Right lobe of liver (tissue), 6 donors: Measurements from ENCODE around the gene RGS9. TPM values are rescaled to one million over a fixed set of nuclear protein-coding genes. Genes with fewer than 3 reads are reported as not detected.

Source experiments
- ATAC-seq, 4 donors: fragments of 200-7000 bp; cut with Tn5 transposase; one replicate each; pipeline ENCODE4 v1.9.1; 2020; ENCODE audit warnings: mild to moderate bottlenecking in 4 of 4, moderate library complexity in 4 of 4
- DNase-seq, 3 donors: peaks; one replicate each; pipeline ENCODE4 v3.0.0-alpha.2; 2020
- H3K27ac ChIP-seq, 3 donors: fragments of 200-600 bp; one replicate each; pipeline ENCODE4 v1.8.0; 2022
- H3K27me3 ChIP-seq, 2 donors: fragments of 200-600 bp; one replicate each; pipeline ENCODE4 v1.8.0; 2022
- H3K36me3 ChIP-seq, 4 donors: fragments of 200-600 bp; sonication (generic) in 1 of 4; one replicate each; pipeline versions ENCODE4 v1.5.1 to v1.8.0; 2017 to 2022; ENCODE audit warnings: control low read depth in 1 of 4
- H3K4me1 ChIP-seq, 4 donors: fragments of 200-600 bp; sonication (generic) in 1 of 4; one replicate each; pipeline versions ENCODE4 v1.5.1 to v1.8.0; 2017 to 2022; ENCODE audit warnings: control low read depth in 1 of 4
- H3K4me3 ChIP-seq, 3 donors: fragments of 200-600 bp; one replicate each; pipeline ENCODE4 v1.8.0; 2022
- H3K9me3 ChIP-seq, 4 donors: fragments of 200-600 bp; sonication (generic) in 1 of 4; one replicate each; pipeline versions ENCODE4 v1.5.1 to v1.8.0; 2017 to 2022; ENCODE audit warnings: control low read depth in 1 of 4
- POLR2A ChIP-seq: fragments of 450-650 bp; IDR thresholded peaks from one replicate; pipeline ENCODE4 v1.6.1; 2017; ENCODE audit warnings: antibody characterized with exemption, mild to moderate bottlenecking
- WGBS: methylation state at CpG from one replicate; pipeline ENCODE4 v1.1.6; 2018; ENCODE audit warnings: low coverage, low lambda C conversion rate; ENCODE audit not compliant: insufficient coverage; ENCODE audit errors: missing lambda C conversion rate; 5-methylcytosine and 5-hydroxymethylcytosine counted together
- intact Hi-C, 2 donors: fragments of 100-400 bp; cut with DNase I; formaldehyde crosslinking; loops; one replicate each; pipeline versions ENCODE4 v1.11.2 to v1.14.1; 2022
- total RNA-seq, 6 experiments: library from RNA; depleted of rRNA in 2 of 6; stranded (reverse); fragments of >200 nt in 2 of 6; fragmentation: NEBNext Ultra II Directional in 3 of 6; extraction: Animal tissue kit (Norgen Biotek cat#: 25700) in 3 of 6; gene quantifications; one replicate each; pipeline versions ENCODE4 v1.1.0 to v1.2.4, GENCODE V29; 2016 to 2023
- TF ChIP-seq, protein P1 (sequence below), 4 donors: fragments of 200-600 bp in 3 of 4; fragments of 450-650 bp in 1 of 4; IDR thresholded peaks; one replicate each; pipeline versions ENCODE4 v1.5.1 to v1.8.0; 2016 to 2022; ENCODE audit warnings: antibody characterized with exemption in 4 of 4, mild to moderate bottlenecking in 2 of 4
- donor health status: DM: no; HTN: yes; CAD: no.
- donor health status: DM: no; HTN: no; CAD: no.
- donor health status: DM: no; HTN: no; CAD: no.
- donor health status: DM: no; HTN: yes; CAD: no.
- donor health status: DM: no; HTN: yes; CAD: no.

RGS9 gene
- total RNA-seq, 6 experiments from 2014 or later, result 1.9 to 12.8 (median 5.7) TPM

DNA sequence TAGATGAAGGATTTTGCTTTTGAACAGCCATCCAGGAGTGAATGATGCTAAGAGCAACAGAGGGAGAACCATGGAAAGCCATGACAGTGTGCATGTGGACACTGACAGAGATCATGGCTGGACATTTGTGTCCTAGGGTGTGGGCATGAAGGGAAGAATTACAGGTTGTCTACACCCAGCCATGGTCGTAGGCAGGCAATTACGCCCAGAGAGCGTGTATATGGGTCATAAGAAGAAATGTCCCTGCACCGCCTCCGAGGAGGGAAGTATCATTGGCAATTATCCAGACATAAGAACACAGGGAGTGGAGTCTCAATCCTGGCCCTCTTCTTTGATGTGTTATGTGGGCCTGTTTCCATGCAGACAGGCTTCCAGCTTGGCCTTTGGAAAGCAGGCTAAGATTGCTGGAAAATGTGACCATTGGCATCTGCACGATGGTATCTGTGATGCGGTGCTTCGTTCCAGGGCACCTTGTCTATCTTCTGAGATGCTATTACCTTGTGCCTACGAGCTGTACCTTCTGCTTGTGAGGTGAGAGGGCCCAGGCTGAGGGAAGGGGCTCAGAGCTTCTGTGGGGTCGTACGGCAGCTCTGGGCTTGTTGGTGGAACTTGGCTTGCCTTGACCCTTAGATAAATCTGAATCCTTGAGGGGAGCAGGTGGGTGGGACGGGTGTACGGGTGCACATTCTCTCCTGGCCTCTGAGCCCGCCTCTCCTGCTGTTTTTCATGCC, 19.8 kb downstream of the RGS9 start:
- 87% methylated on average over 11 of the region's 14 CpGs for WGBS
- no peaks in the 10 kb centered on the region for H3K27me3 ChIP-seq
- no peaks in the 10 kb centered on the region for H3K9me3 ChIP-seq
- H3K27ac ChIP-seq, result no peak overlapping the region
- ATAC-seq, result no peak
- no peak for TF ChIP-seq POLR2A
- TF ChIP-seq, protein P1, sequence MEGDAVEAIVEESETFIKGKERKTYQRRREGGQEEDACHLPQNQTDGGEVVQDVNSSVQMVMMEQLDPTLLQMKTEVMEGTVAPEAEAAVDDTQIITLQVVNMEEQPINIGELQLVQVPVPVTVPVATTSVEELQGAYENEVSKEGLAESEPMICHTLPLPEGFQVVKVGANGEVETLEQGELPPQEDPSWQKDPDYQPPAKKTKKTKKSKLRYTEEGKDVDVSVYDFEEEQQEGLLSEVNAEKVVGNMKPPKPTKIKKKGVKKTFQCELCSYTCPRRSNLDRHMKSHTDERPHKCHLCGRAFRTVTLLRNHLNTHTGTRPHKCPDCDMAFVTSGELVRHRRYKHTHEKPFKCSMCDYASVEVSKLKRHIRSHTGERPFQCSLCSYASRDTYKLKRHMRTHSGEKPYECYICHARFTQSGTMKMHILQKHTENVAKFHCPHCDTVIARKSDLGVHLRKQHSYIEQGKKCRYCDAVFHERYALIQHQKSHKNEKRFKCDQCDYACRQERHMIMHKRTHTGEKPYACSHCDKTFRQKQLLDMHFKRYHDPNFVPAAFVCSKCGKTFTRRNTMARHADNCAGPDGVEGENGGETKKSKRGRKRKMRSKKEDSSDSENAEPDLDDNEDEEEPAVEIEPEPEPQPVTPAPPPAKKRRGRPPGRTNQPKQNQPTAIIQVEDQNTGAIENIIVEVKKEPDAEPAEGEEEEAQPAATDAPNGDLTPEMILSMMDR (IDR thresholded peaks at IDR 0.05), result no peak
- no peaks in the 10 kb centered on the region for H3K36me3 ChIP-seq
- no peaks in the 10 kb centered on the region for H3K4me1 ChIP-seq
- no peak for DNase-seq
- H3K4me3 ChIP-seq, result no peak overlapping the region
- intact Hi-C loops, result no loop called here

DNA sequence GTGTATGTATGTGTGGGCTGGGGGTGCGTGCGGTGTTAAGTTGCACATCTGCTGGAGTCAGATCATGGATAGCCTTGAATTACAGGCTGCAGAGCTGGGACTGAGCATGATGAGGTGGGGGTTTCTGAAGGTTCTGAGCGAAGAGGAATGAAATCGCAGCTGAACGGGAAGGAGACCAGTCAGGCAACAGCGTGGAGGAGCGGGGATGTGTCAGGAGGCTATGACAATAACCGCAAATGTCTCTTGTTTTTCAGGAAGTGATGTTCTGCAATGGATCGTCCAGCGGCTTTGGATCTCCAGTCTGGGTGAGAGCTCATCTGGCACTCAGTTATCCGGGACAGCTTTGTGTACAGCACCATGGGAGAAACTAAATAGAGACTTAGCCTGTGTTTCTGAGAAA, 20.9 kb downstream of the RGS9 start:
- no peaks in the 10 kb centered on the region for H3K36me3 ChIP-seq
- no peak overlapping the region for H3K27ac ChIP-seq
- no peaks in the 10 kb centered on the region for H3K27me3 ChIP-seq
- 86% methylated on average over 10 of the region's 11 CpGs for WGBS
- TF ChIP-seq, protein P1 (IDR thresholded peaks at IDR 0.05), result no peak
- no peak for TF ChIP-seq POLR2A
- H3K4me1 ChIP-seq, result no peaks in the 10 kb centered on the region
- intact Hi-C loops, result no loop called here
- H3K4me3 ChIP-seq, result no peak overlapping the region
- no peaks in the 10 kb centered on the region for H3K9me3 ChIP-seq
- ATAC-seq, result no peak
- DNase-seq, result no peak

DNA sequence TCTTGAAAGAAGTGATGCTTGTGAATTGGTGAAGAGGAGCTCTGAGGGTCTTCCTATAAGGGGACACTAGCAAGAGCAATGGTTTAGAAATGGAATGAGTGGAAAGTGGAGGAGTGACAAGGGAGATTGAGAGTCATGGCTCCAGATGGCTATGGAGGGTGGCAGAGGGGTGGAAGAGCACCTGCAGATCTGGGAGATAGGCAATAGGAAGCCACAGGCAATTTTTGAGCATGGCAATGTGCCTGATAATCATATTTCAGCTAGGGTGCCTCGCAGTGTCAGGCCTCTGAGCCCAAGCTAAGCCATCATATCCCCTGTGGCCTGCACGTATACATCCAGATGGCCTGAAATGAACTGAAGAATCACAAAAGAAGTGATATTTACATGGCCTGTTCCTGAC, 21.5 kb downstream of the RGS9 start:
- no peak for TF ChIP-seq POLR2A
- TF ChIP-seq, protein P1 (IDR thresholded peaks at IDR 0.05), result no peak
- H3K36me3 ChIP-seq, result no peaks in the 10 kb centered on the region
- ATAC-seq, result no peak
- no peaks in the 10 kb centered on the region for H3K9me3 ChIP-seq
- DNase-seq, result no peak
- intact Hi-C loops, result no loop called here
- no peaks in the 10 kb centered on the region for H3K4me1 ChIP-seq
- H3K27ac ChIP-seq, result no peak overlapping the region
- 60% methylated on average over 1 of the region's 2 CpGs for WGBS
- no peak overlapping the region for H3K4me3 ChIP-seq
- no peaks in the 10 kb centered on the region for H3K27me3 ChIP-seq

DNA sequence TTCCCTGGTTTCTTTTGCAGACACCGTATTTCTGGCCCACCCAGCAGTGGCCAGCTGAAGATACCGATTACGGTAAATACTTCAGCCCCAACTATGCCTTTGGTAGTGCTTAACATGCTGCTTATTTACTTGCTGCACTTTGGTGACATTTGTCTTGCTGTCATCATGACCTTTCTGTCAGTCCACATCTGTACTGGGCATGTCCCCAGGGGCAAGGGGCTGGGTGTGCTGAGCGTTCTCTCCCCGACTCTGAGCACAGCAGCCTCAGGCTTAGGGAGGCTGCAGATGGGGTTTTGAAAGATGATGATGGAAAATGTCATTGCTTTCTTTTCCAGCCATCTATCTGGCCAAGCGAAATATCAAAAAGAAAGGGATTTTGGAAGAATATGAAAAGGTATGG, 23.3 kb downstream of the RGS9 start:
- no peak overlapping the region for H3K4me3 ChIP-seq
- no peaks in the 10 kb centered on the region for H3K27me3 ChIP-seq
- H3K4me1 ChIP-seq, result no peaks in the 10 kb centered on the region
- no peak for TF ChIP-seq POLR2A
- TF ChIP-seq, protein P1 (IDR thresholded peaks at IDR 0.05), result no peak
- no peaks in the 10 kb centered on the region for H3K9me3 ChIP-seq
- no peak overlapping the region for H3K27ac ChIP-seq
- no peaks in the 10 kb centered on the region for H3K36me3 ChIP-seq
- no peak for ATAC-seq
- WGBS, result 96% methylated on average over 4 of the region's 6 CpGs
- DNase-seq, result no peak
- intact Hi-C loops, result no loop called here
